GM12878 (cell line): ENCODE results near the gene PLEKHD1. TPM values are rescaled to one million over a fixed set of nuclear protein-coding genes. Genes with fewer than 3 reads are reported as not detected.

Source experiments
- E4F1 ChIP-seq: fragments of 450-650 bp; IDR thresholded peaks from 2 replicates; pipeline ENCODE4 v1.6.1; 2018; ENCODE audit warnings: borderline replicate concordance, mild to moderate bottlenecking; ENCODE audit not compliant: partially characterized antibody
- REST ChIP-seq: IDR thresholded peaks from 2 replicates; pipeline ENCODE4 v1.6.1; 2012; ENCODE audit warnings: mild to moderate bottlenecking, low read depth, low read length
- SUZ12 ChIP-seq: fragments of 200-600 bp; sonication (generic); IDR thresholded peaks from one replicate; pipeline ENCODE4 v1.6.1; 2018; ENCODE audit warnings: antibody characterized with exemption, mild to moderate bottlenecking; ENCODE audit not compliant: unreplicated experiment
- ZBTB33 ChIP-seq: fragments of 450-650 bp; IDR thresholded peaks from 2 replicates; pipeline ENCODE4 v1.6.1; 2017; ENCODE audit warnings: mild to moderate bottlenecking
- polyA plus RNA-seq, 11 experiments: library from polyadenylated mRNA; depleted of rRNA in 4 of 11; unstranded in 6 of 11; stranded (reverse) in 5 of 11; fragments of >200 nt; fragmentation: Nextera tagmentation in 4 of 11; fragmentation: Illumina TruSeq in 1 of 11; extraction: Ambion mirVana in 4 of 11; extraction: Trizol in 1 of 11; gene quantifications; 1 replicate in 1 of 11; 2 replicates in 10 of 11; pipeline versions ENCODE4 v1.2.1 to v1.2.3, GENCODE V29; 2011 to 2016; ENCODE audit warnings: inconsistent platforms in 2 of 11, missing spikeins in 2 of 11, low read depth in 1 of 11
- total RNA-seq, 4 experiments: library from RNA; depleted of rRNA in 3 of 4; stranded (reverse); fragments of >200 nt in 3 of 4; fragmentation: Illumina TruSeq in 1 of 4; extraction: Trizol in 1 of 4; gene quantifications; 2 replicates each; pipeline versions ENCODE4 v1.2.1 to v1.2.3, GENCODE V29; 2013 to 2021

The PLEKHD1 gene
- total and polyA plus RNA-seq, 10 of the 15 experiments (the other 5 are each of a cell fraction or from before 2014, with no cell fraction given): 0.01 to 0.08 (median 0.04) TPM; not detected in 6

GRCh38 chr14:69518289-69519101, 34.0 kb downstream of the PLEKHD1 start (continued):
- TF ChIP-seq ZBTB33 (no peak), E4F1 (no peak), SUZ12 (no peak), REST (no peak)
